ENCODE measurements around the gene PABPC1L.

PABPC1L gene

GRCh38 chr20:44886828-44887227 is 23.0 kb upstream of the PABPC1L start:
- TF ChIP-seq ZNF654 (tag by site-specific recombination; IDR thresholded peaks at IDR 0.05; ENCODE audit: low read depth), result no peak
- TF ChIP-seq ELK4 (IDR thresholded peaks at IDR 0.05; ENCODE audit: borderline replicate concordance, low read depth, low read length), result no peak
- TF ChIP-seq ZNF138 (tag by site-specific recombination; IDR thresholded peaks at IDR 0.05; ENCODE audit: borderline replicate concordance), result no peak
- TF ChIP-seq ZIC2 (tag by site-specific recombination; IDR thresholded peaks at IDR 0.05), result no peak
- no peak for TF ChIP-seq ZNF645 (tag by site-specific recombination; IDR thresholded peaks at IDR 0.05)
- TF ChIP-seq PRDM6 (tag by site-specific recombination; IDR thresholded peaks at IDR 0.05), result no peak
- TF ChIP-seq ZNF132 (tag by site-specific recombination; IDR thresholded peaks at IDR 0.05; ENCODE audit: borderline replicate concordance), result no peak
- no peak for TF ChIP-seq ZNF747 (tag by site-specific recombination; IDR thresholded peaks at IDR 0.05)
- no peak for TF ChIP-seq ZBTB7A (tag by site-specific recombination; IDR thresholded peaks at IDR 0.05; ENCODE audit: low read depth)
- no peak for TF ChIP-seq FEZF1 (tag by site-specific recombination; IDR thresholded peaks at IDR 0.05)
- TF ChIP-seq ZBTB26 (tag by site-specific recombination; optimal IDR thresholded peaks at IDR 0.05), result no peak
- no peak for TF ChIP-seq ZNF830 (tag by site-specific recombination; IDR thresholded peaks at IDR 0.05; ENCODE audit: low read depth)
- no peak for TF ChIP-seq ZNF473 (tag by site-specific recombination; IDR thresholded peaks at IDR 0.05)
- Histone ChIP-seq H3K9me3 (ENCODE audit: control insufficient read depth, insufficient read depth, low read depth, low read length) (no peaks in the 10 kb centered on the region), H3K36me3 (ENCODE audit: control insufficient read depth in 2 of 2, insufficient read depth in 1 of 2, low read length in 2 of 2) (peaks cover 0 to 24% of the 10 kb centered on the region in 2 experiments; a peak in 1 of 3 replicates), H3K4me3 (ENCODE audit: low read depth, low read length) (peak overlapping the region; percentile 99), H3K27ac (ENCODE audit: extremely low read depth, low read depth, low read length) (no peak overlapping the region), H3K4me1 (ENCODE audit: control insufficient read depth, insufficient read depth, low read length) (peaks cover 4% of the 10 kb centered on the region; the same call in 1 of the 2 replicates)
- ChIA-PET POLR2A (no interaction called here), CTCF (no interaction called here)

GRCh38 chr20:44887466-44887865 is 22.4 kb upstream of the PABPC1L start:
- Histone ChIP-seq H3K4me1 (ENCODE audit: control insufficient read depth, insufficient read depth, low read length) (peaks cover 4% of the 10 kb centered on the region; the same call in 1 of the 2 replicates), H3K9me3 (ENCODE audit: control insufficient read depth, insufficient read depth, low read depth, low read length) (no peaks in the 10 kb centered on the region), H3K36me3 (ENCODE audit: control insufficient read depth in 2 of 2, insufficient read depth in 1 of 2, low read length in 2 of 2) (peaks cover 0 to 29% of the 10 kb centered on the region in 2 experiments; a peak in 1 of 3 replicates), H3K4me3 (ENCODE audit: low read depth, low read length) (peak overlapping the region; percentile 99), H3K27ac (ENCODE audit: extremely low read depth, low read depth, low read length) (no peak overlapping the region)
- CTCF ChIA-PET, result interaction anchor here (0.6 to 3.1 kb wide), 6 partner anchors 9 to 140 kb away, joined by 3 to 16 read pairs (median 3); no protein-coding TSS in a partner anchor
- POLR2A ChIA-PET, result interaction anchor here (0.6 kb wide), 1 partner anchor 1221 kb away, joined by 3 read pairs; no protein-coding TSS in a partner anchor
- TF ChIP-seq ZNF558 (tag by site-specific recombination; IDR thresholded peaks at IDR 0.05), result no peak
- no peak for TF ChIP-seq ZNF302 (tag by site-specific recombination; IDR thresholded peaks at IDR 0.05; ENCODE audit: low read depth)
- TF ChIP-seq ZBTB17 (tag by site-specific recombination; IDR thresholded peaks at IDR 0.05), result 0 out of 2 replicates have a peak, but pooled peaks have one; percentile 15
- no peak for TF ChIP-seq ZSCAN4 (tag by site-specific recombination; IDR thresholded peaks at IDR 0.05)
- no peak for TF ChIP-seq PRDM2 (tag by site-specific recombination; IDR thresholded peaks at IDR 0.05; ENCODE audit: borderline replicate concordance)
